Measurements from ENCODE around the gene ITPR2.

ITPR2 gene

GRCh38 chr12:26290565-26290964, 542.4 kb downstream of the ITPR2 start:
- ChIA-PET POLR2A (no interaction called here), CTCF (interaction anchor here (4.4 kb wide), 1 partner anchor 8 kb away, joined by 18 read pairs; no protein-coding TSS in a partner anchor)
- no peak for TF ChIP-seq CTCF (IDR thresholded peaks at IDR 0.05; ENCODE audit: control extremely low read depth, extremely low read depth, low read depth, missing control alignments)
- no peak for DNase-seq (ENCODE audit: extremely low spot score)

- POLR2A ChIA-PET: no interaction called here
- CTCF ChIA-PET: interaction anchor here (1.3 to 4.4 kb wide), 2 partner anchors 11 to 76 kb away, joined by 4 to 18 read pairs; no protein-coding TSS in a partner anchor
- TF ChIP-seq CTCF (IDR thresholded peaks at IDR 0.05; ENCODE audit: control extremely low read depth, extremely low read depth, low read depth, missing control alignments): no peak
- DNase-seq (ENCODE audit: extremely low spot score): no peak
Observed at GRCh38 chr12:26287671-26288381, 545.2 kb downstream of the ITPR2 start.

All from GM10248 (cell line).